GM12874 (cell line): ENCODE data around the gene SMCO4.

Experiments
- TF ChIP-seq, protein P1 (sequence below): IDR thresholded peaks from 2 replicates; pipeline ENCODE4 v1.5.1; 2011; ENCODE audit warnings: low read depth, mild to moderate bottlenecking, control low read depth, low read length, moderate library complexity; ENCODE audit not compliant: insufficient read depth

SMCO4 gene

DNA sequence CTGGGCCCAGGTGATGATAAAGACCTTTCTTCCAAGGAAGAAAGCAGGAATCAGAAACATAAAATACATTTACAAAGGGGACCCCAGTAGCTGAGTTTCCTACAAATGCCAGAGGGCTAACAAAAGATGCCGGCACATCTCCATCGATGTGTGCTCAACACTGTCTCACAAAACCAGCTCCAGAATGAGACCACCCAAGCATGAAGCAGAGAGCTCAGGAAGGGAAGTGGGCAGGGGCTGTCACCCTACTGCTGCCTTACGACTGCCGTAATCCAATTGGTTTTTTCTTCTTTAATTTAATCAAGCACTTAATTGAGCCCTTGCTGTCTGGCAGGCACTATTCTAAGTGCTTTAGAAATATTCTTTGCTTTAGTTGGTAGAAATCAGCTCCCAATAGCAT, 26.1 kb downstream of the SMCO4 start:
- TF ChIP-seq, protein P1, sequence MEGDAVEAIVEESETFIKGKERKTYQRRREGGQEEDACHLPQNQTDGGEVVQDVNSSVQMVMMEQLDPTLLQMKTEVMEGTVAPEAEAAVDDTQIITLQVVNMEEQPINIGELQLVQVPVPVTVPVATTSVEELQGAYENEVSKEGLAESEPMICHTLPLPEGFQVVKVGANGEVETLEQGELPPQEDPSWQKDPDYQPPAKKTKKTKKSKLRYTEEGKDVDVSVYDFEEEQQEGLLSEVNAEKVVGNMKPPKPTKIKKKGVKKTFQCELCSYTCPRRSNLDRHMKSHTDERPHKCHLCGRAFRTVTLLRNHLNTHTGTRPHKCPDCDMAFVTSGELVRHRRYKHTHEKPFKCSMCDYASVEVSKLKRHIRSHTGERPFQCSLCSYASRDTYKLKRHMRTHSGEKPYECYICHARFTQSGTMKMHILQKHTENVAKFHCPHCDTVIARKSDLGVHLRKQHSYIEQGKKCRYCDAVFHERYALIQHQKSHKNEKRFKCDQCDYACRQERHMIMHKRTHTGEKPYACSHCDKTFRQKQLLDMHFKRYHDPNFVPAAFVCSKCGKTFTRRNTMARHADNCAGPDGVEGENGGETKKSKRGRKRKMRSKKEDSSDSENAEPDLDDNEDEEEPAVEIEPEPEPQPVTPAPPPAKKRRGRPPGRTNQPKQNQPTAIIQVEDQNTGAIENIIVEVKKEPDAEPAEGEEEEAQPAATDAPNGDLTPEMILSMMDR, result no peak

- TF ChIP-seq, protein P1, result no peak
Measured at GRCh38 chr11:93515441-93516025, 27.7 kb downstream of the SMCO4 start.

DNA sequence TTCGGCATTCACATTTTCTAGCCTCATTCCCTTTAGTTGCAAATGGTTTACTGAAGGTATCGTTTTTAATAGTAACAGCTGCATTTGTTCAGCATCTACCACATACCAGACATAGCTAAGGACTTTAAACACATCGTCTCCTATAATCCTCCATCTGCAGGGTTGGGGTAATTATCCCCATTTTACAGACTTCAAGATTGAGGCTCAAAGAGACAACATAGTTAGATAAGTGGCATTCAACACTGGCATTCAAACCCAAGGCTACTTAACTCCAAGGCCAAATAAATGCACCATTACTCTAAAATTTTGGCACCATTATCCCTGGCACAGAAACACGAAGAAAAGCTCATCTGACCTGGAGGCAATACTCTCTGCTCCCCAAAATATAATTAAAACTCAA, 28.5 kb downstream of the SMCO4 start:
- TF ChIP-seq, protein P1, result no peak

DNA sequence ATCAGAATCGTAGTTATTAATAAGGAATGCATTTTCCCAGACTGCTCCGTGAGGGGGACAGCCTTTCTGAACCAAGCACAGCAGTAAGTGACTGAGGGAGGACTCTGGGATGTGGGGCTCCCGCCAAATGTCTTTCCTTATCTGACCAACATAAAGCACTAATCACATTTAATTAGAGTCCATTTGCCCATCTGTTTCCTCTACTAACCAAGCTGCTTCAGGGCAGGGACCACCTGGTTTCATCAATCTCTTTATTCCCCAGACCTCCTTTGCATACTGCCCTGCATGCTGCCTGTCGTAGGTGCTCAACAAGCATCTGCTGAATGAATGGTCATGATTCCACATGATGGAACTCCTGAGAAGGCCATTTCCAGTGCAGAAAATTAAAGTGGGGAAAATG, 29.4 kb downstream of the SMCO4 start:
- TF ChIP-seq, protein P1, result no peak

GRCh38 chr11:93512949-93513667, 30.1 kb downstream of the SMCO4 start:
- TF ChIP-seq, protein P1, result no peak

DNA sequence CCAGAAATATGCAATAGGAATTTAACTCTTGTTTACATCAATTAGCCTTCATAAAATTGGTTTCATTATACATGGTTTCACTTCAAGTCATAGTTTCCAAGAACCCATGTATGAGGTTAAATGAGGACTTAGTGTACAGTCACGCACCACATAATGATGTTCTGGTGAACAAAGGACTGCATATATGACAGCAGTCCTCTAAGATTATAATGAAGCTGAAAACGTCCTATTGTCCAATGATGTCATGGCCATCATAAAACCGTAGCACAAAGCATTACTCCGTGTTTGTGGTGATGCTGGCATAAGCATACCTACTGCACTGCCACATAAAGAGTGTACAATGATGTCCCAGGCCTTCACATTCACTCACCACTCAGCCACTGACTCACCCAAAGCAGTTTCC, 31.1 kb downstream of the SMCO4 start:
- TF ChIP-seq, protein P1, result no peak

GRCh38 chr11:93510196-93510873, 32.9 kb downstream of the SMCO4 start:
- TF ChIP-seq, protein P1, result no peak
